COLO668 (cell line): ENCODE measurements around the gene KRT79.

Source experiments
- DNase-seq: peaks from one replicate; lab custom pipeline; 2025; ENCODE audit not compliant: unreplicated experiment; lab: John Stamatoyannopoulos, UW

KRT79 gene

GRCh38 chr12:52772188-52772587, 61.9 kb downstream of the KRT79 start:
- DNase-seq, result no peak

- DNase-seq, result no peak
These were observed 62.6 kb downstream of the KRT79 start for GRCh38 chr12:52771505-52771904.
